Measurements from ENCODE around the gene KCNQ5.

GRCh38 chr6:72588155-72588554 lies 33.7 kb upstream of the KCNQ5 start:
- TF ChIP-seq KLF10 (tag by site-specific recombination; IDR thresholded peaks at IDR 0.05) (no peak), ZNF530 (tag by site-specific recombination; IDR thresholded peaks at IDR 0.05; ENCODE audit: low read depth) (no peak), ZNF211 (tag by site-specific recombination; IDR thresholded peaks at IDR 0.05; ENCODE audit: low read depth) (no peak), SP2 (tag by site-specific recombination; IDR thresholded peaks at IDR 0.05) (no peak), ZSCAN4 (tag by site-specific recombination; IDR thresholded peaks at IDR 0.05) (no peak)

Measured in HEK293 (cell line).